Endothelial cell of umbilical vein (primary cell): ENCODE results near the gene SLC9A9. TPM values are rescaled to one million over a fixed set of nuclear protein-coding genes. Genes with fewer than 3 reads are reported as not detected.

ENCODE experiments used
- BruUV-seq: library from RNA; stranded (reverse); fragments of 400-500 nt; replicated peaks from 2 replicates; lab custom pipeline; 2021; lab: Mats Ljungman, UMichigan
- CTCF ChIA-PET: fragments of 300-600, 350-600 bp; sonication (Branson Sonifier 250); formaldehyde crosslinking; loops from one replicate; lab custom pipeline; 2021; ENCODE audit warnings: antibody characterized with exemption, inconsistent platforms; lab: Charles Lee
- POLR2A ChIA-PET: fragments of 300-600, 350-600 bp; sonication (Branson Sonifier 250); formaldehyde crosslinking; loops from one replicate; lab custom pipeline; 2021; ENCODE audit warnings: antibody characterized with exemption, inconsistent platforms; lab: Charles Lee
- DNase-seq: peaks from one replicate; pipeline ENCODE4 v3.0.0-alpha.2; 2011; ENCODE audit warnings: low read depth, low spot score
- FAIRE-seq: peaks from 2 replicates; lab custom pipeline; 2011; peaks lifted over from hg19 to GRCh38; lab: Jason Lieb, UNC
- H2AFZ ChIP-seq: 2 replicates; pipeline ENCODE4 v1.6.0; 2012; ENCODE audit warnings: low read depth, low read length, control low read depth, inconsistent platforms
- H3K27ac ChIP-seq: 2 replicates; pipeline ENCODE4 v1.5.1; 2011; ENCODE audit warnings: low read depth, mild to moderate bottlenecking, control low read depth, low read length, moderate library complexity; ENCODE audit not compliant: insufficient read depth
- H3K27me3 ChIP-seq, 2 experiments: 2 replicates each; pipeline versions ENCODE4 v1.6.0 to v1.6.1; 2011; ENCODE audit warnings: low read length in 2 of 2, mixed read lengths in 1 of 2; ENCODE audit not compliant: control insufficient read depth in 2 of 2, insufficient read depth in 2 of 2
- H3K36me3 ChIP-seq, 2 experiments: 2 replicates in 1 of 2; 3 replicates in 1 of 2; pipeline ENCODE4 v1.5.1; 2011; ENCODE audit warnings: low read length in 2 of 2, mild to moderate bottlenecking in 1 of 2, moderate library complexity in 1 of 2; ENCODE audit not compliant: control insufficient read depth in 2 of 2, insufficient read depth in 2 of 2; ENCODE audit errors: extremely low read depth in 1 of 2
- H3K4me1 ChIP-seq: 3 replicates; pipeline ENCODE4 v1.5.1; 2011; ENCODE audit warnings: mild to moderate bottlenecking, low read length; ENCODE audit not compliant: control insufficient read depth, insufficient read depth; ENCODE audit errors: extremely low read depth
- H3K4me2 ChIP-seq: 2 replicates; pipeline ENCODE4 v1.6.1; 2011; ENCODE audit warnings: low read length, control low read depth, mixed read lengths; ENCODE audit not compliant: insufficient read depth
- H3K4me3 ChIP-seq, 3 experiments: fragments of 200-600 bp in 1 of 3; sonication (generic), shearing (Covaris generic) in 1 of 3; replicated peaks in 1 of 3; 2 replicates each; pipeline ENCODE4 v1.5.1; 2011 to 2016; ENCODE audit warnings: control low read depth in 3 of 3, low read length in 3 of 3, mild to moderate bottlenecking in 2 of 3, inconsistent platforms in 1 of 3, low read depth in 1 of 3, moderate library complexity in 1 of 3; ENCODE audit not compliant: insufficient read depth in 1 of 3
- H3K79me2 ChIP-seq: 2 replicates; pipeline ENCODE4 v1.6.0; 2012; ENCODE audit warnings: low read length, inconsistent platforms; ENCODE audit not compliant: control insufficient read depth, insufficient read depth
- H3K9ac ChIP-seq: replicated peaks from 2 replicates; pipeline ENCODE3; 2011; ENCODE audit warnings: low read length, control low read depth; ENCODE audit not compliant: insufficient read depth; ENCODE audit errors: extremely low read depth
- H3K9me1 ChIP-seq: replicated peaks from 3 replicates; pipeline ENCODE4 v1.6.0; 2011; ENCODE audit warnings: mild to moderate bottlenecking, low read length; ENCODE audit not compliant: control insufficient read depth, insufficient read depth; ENCODE audit errors: extremely low read depth
- H3K9me3 ChIP-seq: replicated peaks from 2 replicates; pipeline ENCODE4 v1.5.1; 2012; ENCODE audit warnings: low read length, inconsistent platforms; ENCODE audit not compliant: control insufficient read depth, insufficient read depth
- H4K20me1 ChIP-seq: replicated peaks from 2 replicates; pipeline ENCODE3; 2011; ENCODE audit warnings: mild to moderate bottlenecking, low read length; ENCODE audit not compliant: control insufficient read depth, insufficient read depth; ENCODE audit errors: extremely low read depth
- CTCF ChIP-seq, 2 donors: IDR thresholded peaks; 1 replicate in 1 of 2; 2 replicates in 1 of 2; pipeline ENCODE4 v1.5.1; 2011; ENCODE audit warnings: low read length in 2 of 2, mild to moderate bottlenecking in 2 of 2, moderate library complexity in 2 of 2, control low read depth in 1 of 2, inconsistent platforms in 1 of 2, low read depth in 1 of 2; ENCODE audit not compliant: insufficient read depth in 1 of 2; ENCODE audit errors: extremely low read depth in 1 of 2
- EZH2 ChIP-seq: IDR thresholded peaks from 2 replicates; pipeline ENCODE4 v1.6.1; 2012; ENCODE audit warnings: borderline replicate concordance, low read depth, mild to moderate bottlenecking, moderate library complexity, low read length, inconsistent platforms; ENCODE audit not compliant: severe bottlenecking
- FOS ChIP-seq: IDR thresholded peaks from 2 replicates; pipeline ENCODE4 v1.6.1; 2011; ENCODE audit warnings: mild to moderate bottlenecking, low read length, moderate library complexity, borderline replicate concordance; ENCODE audit not compliant: insufficient read depth
- GATA2 ChIP-seq: IDR thresholded peaks from 2 replicates; pipeline ENCODE4 v1.7.0; 2011; ENCODE audit warnings: low read depth, mild to moderate bottlenecking, moderate library complexity, mixed read lengths, low read length; ENCODE audit not compliant: insufficient read length, insufficient read depth
- JUN ChIP-seq: IDR thresholded peaks from 2 replicates; pipeline ENCODE4 v1.6.1; 2011; ENCODE audit warnings: borderline replicate concordance, low read depth; ENCODE audit not compliant: insufficient read length, insufficient read depth
- MYC ChIP-seq: IDR thresholded peaks from one replicate; pipeline ENCODE4 v1.6.1; 2011; ENCODE audit warnings: mild to moderate bottlenecking, low read depth, low read length
- POLR2A ChIP-seq: IDR thresholded peaks from 2 replicates; pipeline ENCODE4 v1.6.1; 2012; ENCODE audit warnings: low read depth, mild to moderate bottlenecking, control low read depth, low read length
- POLR2AphosphoS5 ChIP-seq: IDR thresholded peaks from 2 replicates; pipeline ENCODE4 v1.6.1; 2012; ENCODE audit warnings: low read depth, mild to moderate bottlenecking, control low read depth, low read length, moderate library complexity; ENCODE audit not compliant: insufficient read depth
- dilution Hi-C: fragments of 300-500 bp; cut with MboI; formaldehyde crosslinking; loops from one replicate; pipeline ENCODE4 v1.15.0; 2019; ENCODE audit warnings: low sequenced_read_pairs; ENCODE audit not compliant: extremely low pct_ligation_motif_present
- intact Hi-C: fragments of 100-400 bp; cut with micrococcal nuclease; formaldehyde crosslinking; loops from one replicate; pipeline ENCODE4 v1.10.0; 2022
- polyA plus RNA-seq, 4 experiments: library from polyadenylated mRNA; depleted of rRNA in 3 of 4; stranded (reverse) in 3 of 4; unstranded in 1 of 4; fragments of >200 nt; gene quantifications; 2 replicates each; pipeline versions ENCODE4 v1.2.1 to v1.2.3, GENCODE V29; 2011 to 2012; ENCODE audit warnings: missing spikeins in 1 of 4
- total RNA-seq: library from RNA; stranded (reverse); gene quantifications from 2 replicates; pipeline ENCODE4 v1.2.3, GENCODE V29; 2021
- TF ChIP-seq, protein P1 (sequence below): IDR thresholded peaks from 2 replicates; pipeline ENCODE4 v1.6.1; 2011; ENCODE audit not compliant: insufficient read depth, insufficient read length

SLC9A9 gene
- total and polyA plus RNA-seq, 2 donors (not counting 3 experiments of a cell fraction or from before 2014, with no cell fraction given), result 1.5 to 1.8 TPM

GRCh38 chr3:143712522-143712921 is 135.7 kb downstream of the SLC9A9 start:
- no peaks in the 10 kb centered on the region for H3K36me3 ChIP-seq
- dilution Hi-C loops (no loop called here), intact Hi-C loops (no loop called here)
- H3K27me3 ChIP-seq, result peaks cover 2 to 3% of the 10 kb centered on the region in 2 experiments
- H4K20me1 ChIP-seq, result no peaks in the 10 kb centered on the region
- BruUV-seq, result no TSS peak
- no peak overlapping the region for H3K4me3 ChIP-seq
- no peak overlapping the region for H3K9ac ChIP-seq
- H3K4me2 ChIP-seq, result no peak overlapping the region
- TF ChIP-seq MYC (no peak), GATA2 (no peak), POLR2AphosphoS5 (no peak), JUN (no peak), CTCF (IDR thresholded peaks at IDR 0.05; ENCODE audit: extremely low read depth in 1 of 2, insufficient read depth in 1 of 2, low read depth in 1 of 2, low read length in 2 of 2) (no peak), POLR2A (no peak), FOS (no peak), EZH2 (no peak)
- TF ChIP-seq, protein P1, sequence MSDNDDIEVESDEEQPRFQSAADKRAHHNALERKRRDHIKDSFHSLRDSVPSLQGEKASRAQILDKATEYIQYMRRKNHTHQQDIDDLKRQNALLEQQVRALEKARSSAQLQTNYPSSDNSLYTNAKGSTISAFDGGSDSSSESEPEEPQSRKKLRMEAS, result no peak
- FAIRE-seq (no peak), DNase-seq (no peak)
- no peaks in the 10 kb centered on the region for H3K9me3 ChIP-seq
- no peak overlapping the region for H2AFZ ChIP-seq
- no peaks in the 10 kb centered on the region for H3K4me1 ChIP-seq
- H3K27ac ChIP-seq, result no peak overlapping the region
- no peaks in the 10 kb centered on the region for H3K9me1 ChIP-seq
- no peaks in the 10 kb centered on the region for H3K79me2 ChIP-seq
- CTCF ChIA-PET, result interaction anchor here (1.2 to 1.9 kb wide), 2 partner anchors 23 to 38 kb away, joined by 3 to 10 read pairs; no protein-coding TSS in a partner anchor
- POLR2A ChIA-PET, result no interaction called here
